ENCODE measurements around the gene CC2D1A. TPM values are rescaled to one million over a fixed set of nuclear protein-coding genes. Genes with fewer than 3 reads are reported as not detected.
A peak's percentile ranks its signal among the peaks of the same experiment; 100 is the strongest.

CC2D1A gene
- total RNA-seq, 1 donor from 2014 or later = 22.6 TPM

DNA sequence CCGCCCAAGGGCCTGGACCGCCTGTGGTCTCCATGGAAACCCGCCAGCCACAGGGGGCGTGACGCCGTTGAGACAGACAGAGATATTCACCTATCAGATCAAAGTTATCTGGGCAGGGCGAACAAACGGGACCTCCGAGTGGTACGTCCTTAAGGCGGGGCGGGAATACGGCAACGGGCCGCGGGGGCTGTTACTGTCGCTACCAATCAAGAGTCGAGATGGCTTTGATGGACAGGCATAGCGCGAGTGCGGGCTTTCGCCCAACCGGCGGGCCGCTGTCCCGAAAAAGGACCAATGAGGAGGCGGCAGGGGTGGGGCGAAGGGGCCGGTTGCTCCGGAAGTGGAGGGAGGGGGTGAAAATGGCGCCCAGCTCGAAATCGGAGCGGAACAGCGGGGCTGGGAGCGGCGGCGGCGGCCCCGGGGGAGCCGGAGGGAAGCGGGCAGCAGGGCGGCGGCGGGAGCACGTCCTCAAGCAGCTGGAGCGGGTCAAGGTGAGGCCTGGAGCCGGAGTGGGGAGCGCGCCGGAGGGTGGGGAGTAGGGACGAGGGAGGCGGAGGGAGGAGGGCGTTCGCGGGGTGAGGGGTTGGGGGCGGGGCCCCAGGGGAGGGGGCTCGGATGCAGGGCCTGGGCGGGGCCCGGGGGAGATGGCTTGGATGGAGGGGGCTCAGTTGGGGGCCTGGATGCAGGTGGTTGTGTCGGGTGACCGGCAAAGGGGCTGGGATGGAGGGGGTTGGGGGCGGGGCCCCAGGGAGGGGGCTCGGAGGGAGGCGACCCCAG, 46.3 kb downstream of the CC2D1A start, which contains the start of gene DCAF15:
TSS of gene DCAF15 (plus strand) at position 356 of the 777 bp plus-strand sequence. CDS start at position 360, 4 bp downstream.
- Mint-ChIP-seq H3K27ac (ENCODE audit: unreplicated experiment) (peak within 1 kb of the TSS; percentile 62), H3K27me3 (ENCODE audit: low read depth, unreplicated experiment) (no peaks in the 10 kb centered on the region), H3K36me3 (ENCODE audit: low read depth, unreplicated experiment) (peaks cover 6% of the 10 kb centered on the region), H3K4me1 (ENCODE audit: low read depth, unreplicated experiment) (peaks cover 3% of the 10 kb centered on the region), H3K9me3 (ENCODE audit: unreplicated experiment) (no peaks in the 10 kb centered on the region), H3K4me3 (ENCODE audit: unreplicated experiment) (peak within 1 kb of the TSS; percentile 89)
- Histone ChIP-seq H3K79me2 (ENCODE audit: insufficient read depth, low read length) (peaks cover 19% of the 10 kb centered on the region), H2AFZ (ENCODE audit: low read depth, low read length) (peak within 1 kb of the TSS; percentile 84), H3K9ac (ENCODE audit: low read length) (peak within 1 kb of the TSS; percentile 83), H3K4me1 (ENCODE audit: insufficient read depth, low read length) (peaks cover 7% of the 10 kb centered on the region), H3K36me3 (ENCODE audit: insufficient read depth, low read length) (peaks cover 6% of the 10 kb centered on the region), H3K4me3 (ENCODE audit: insufficient read depth, low read depth, low read length) (peak within 1 kb of the TSS; percentile 69), H3K9me3 (ENCODE audit: insufficient read depth, low read depth, low read length) (no peaks in the 10 kb centered on the region), H3K4me2 (ENCODE audit: low read length) (peak within 1 kb of the TSS; percentile 96), H4K20me1 (ENCODE audit: insufficient read depth, low read length) (peaks cover 18% of the 10 kb centered on the region), H3K27ac (ENCODE audit: low read depth, low read length) (peak within 1 kb of the TSS; percentile 75), H3K27me3 (ENCODE audit: insufficient read depth, low read length) (no peaks in the 10 kb centered on the region)
- TF ChIP-seq, protein P1, sequence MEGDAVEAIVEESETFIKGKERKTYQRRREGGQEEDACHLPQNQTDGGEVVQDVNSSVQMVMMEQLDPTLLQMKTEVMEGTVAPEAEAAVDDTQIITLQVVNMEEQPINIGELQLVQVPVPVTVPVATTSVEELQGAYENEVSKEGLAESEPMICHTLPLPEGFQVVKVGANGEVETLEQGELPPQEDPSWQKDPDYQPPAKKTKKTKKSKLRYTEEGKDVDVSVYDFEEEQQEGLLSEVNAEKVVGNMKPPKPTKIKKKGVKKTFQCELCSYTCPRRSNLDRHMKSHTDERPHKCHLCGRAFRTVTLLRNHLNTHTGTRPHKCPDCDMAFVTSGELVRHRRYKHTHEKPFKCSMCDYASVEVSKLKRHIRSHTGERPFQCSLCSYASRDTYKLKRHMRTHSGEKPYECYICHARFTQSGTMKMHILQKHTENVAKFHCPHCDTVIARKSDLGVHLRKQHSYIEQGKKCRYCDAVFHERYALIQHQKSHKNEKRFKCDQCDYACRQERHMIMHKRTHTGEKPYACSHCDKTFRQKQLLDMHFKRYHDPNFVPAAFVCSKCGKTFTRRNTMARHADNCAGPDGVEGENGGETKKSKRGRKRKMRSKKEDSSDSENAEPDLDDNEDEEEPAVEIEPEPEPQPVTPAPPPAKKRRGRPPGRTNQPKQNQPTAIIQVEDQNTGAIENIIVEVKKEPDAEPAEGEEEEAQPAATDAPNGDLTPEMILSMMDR (IDR thresholded peaks at IDR 0.05; ENCODE audit: insufficient read depth, low read depth, low read length) = no peak
- no peak for TF ChIP-seq EZH2 (IDR thresholded peaks at IDR 0.05; ENCODE audit: insufficient read depth, low read length)
- DNase-seq (ENCODE audit: low read depth) = peak; percentile 98
- FAIRE-seq = peak; percentile 90

DNA sequence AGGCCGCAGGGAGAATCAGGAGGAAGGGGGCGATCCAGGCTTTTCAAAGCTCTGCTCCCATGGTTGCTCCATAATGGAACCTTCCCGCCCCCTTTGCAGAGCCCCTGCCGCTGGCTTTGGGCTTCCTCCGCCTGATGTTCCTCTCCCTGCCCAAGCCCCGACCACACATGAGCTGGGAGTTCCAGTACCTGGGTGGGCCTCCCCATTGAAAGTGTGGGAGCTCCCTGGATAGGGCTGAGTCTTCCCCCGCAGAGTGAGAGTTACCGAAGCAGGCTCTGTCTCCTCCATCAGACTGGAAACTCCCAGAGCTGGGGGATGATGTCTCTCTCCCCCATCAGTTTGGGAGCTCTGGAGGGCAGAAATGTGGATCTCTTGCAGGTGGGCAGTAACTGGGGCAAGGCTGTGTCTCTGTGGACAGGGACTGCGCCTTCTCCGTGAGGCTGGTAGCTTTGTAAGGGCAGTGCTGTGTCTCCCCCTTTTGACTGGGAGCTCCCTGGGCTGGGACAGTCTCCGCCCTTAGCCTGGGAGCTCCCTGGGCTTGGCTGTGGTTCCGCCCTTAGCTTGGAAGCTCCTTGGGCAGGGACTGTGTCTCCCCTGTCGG, 47.0 kb downstream of the CC2D1A start:
- no peaks in the 10 kb centered on the region for H3K9me3 Mint-ChIP-seq (ENCODE audit: unreplicated experiment)
- no peak for TF ChIP-seq EZH2 (IDR thresholded peaks at IDR 0.05; ENCODE audit: insufficient read depth, low read length)
- TF ChIP-seq, protein P1 (IDR thresholded peaks at IDR 0.05; ENCODE audit: insufficient read depth, low read depth, low read length) = no peak
- FAIRE-seq (no peak), DNase-seq (ENCODE audit: low read depth) (no peak)
- Histone ChIP-seq H3K9ac (ENCODE audit: low read length) (peak overlapping the region; percentile 83), H3K4me2 (ENCODE audit: low read length) (peak overlapping the region; percentile 96), H3K36me3 (ENCODE audit: insufficient read depth, low read length) (peaks cover 6% of the 10 kb centered on the region), H3K4me1 (ENCODE audit: insufficient read depth, low read length) (peaks cover 7% of the 10 kb centered on the region), H2AFZ (ENCODE audit: low read depth, low read length) (no peak overlapping the region), H4K20me1 (ENCODE audit: insufficient read depth, low read length) (peaks cover 20% of the 10 kb centered on the region), H3K27me3 (ENCODE audit: insufficient read depth, low read length) (no peaks in the 10 kb centered on the region), H3K9me3 (ENCODE audit: insufficient read depth, low read depth, low read length) (no peaks in the 10 kb centered on the region), H3K4me3 (ENCODE audit: insufficient read depth, low read depth, low read length) (peak overlapping the region; percentile 69), H3K27ac (ENCODE audit: low read depth, low read length) (no peak overlapping the region), H3K79me2 (ENCODE audit: insufficient read depth, low read length) (peaks cover 19% of the 10 kb centered on the region)
- peak overlapping the region; percentile 89 for H3K4me3 Mint-ChIP-seq (ENCODE audit: unreplicated experiment)
- peaks cover 3% of the 10 kb centered on the region for H3K4me1 Mint-ChIP-seq (ENCODE audit: low read depth, unreplicated experiment)
- peak overlapping the region; percentile 47 for H3K27ac Mint-ChIP-seq (ENCODE audit: unreplicated experiment)
- no peaks in the 10 kb centered on the region for H3K27me3 Mint-ChIP-seq (ENCODE audit: low read depth, unreplicated experiment)
- H3K36me3 Mint-ChIP-seq (ENCODE audit: low read depth, unreplicated experiment) = peaks cover 7% of the 10 kb centered on the region

Data from astrocyte (in vitro differentiated cells and primary cell).